Measurements from ENCODE around the gene SPPL2B. TPM values are rescaled to one million over a fixed set of nuclear protein-coding genes. Genes with fewer than 3 reads are reported as not detected.

Gene SPPL2B
- total RNA-seq, 4 donors from 2014 or later = 149 to 367 (median 242) TPM

DNA sequence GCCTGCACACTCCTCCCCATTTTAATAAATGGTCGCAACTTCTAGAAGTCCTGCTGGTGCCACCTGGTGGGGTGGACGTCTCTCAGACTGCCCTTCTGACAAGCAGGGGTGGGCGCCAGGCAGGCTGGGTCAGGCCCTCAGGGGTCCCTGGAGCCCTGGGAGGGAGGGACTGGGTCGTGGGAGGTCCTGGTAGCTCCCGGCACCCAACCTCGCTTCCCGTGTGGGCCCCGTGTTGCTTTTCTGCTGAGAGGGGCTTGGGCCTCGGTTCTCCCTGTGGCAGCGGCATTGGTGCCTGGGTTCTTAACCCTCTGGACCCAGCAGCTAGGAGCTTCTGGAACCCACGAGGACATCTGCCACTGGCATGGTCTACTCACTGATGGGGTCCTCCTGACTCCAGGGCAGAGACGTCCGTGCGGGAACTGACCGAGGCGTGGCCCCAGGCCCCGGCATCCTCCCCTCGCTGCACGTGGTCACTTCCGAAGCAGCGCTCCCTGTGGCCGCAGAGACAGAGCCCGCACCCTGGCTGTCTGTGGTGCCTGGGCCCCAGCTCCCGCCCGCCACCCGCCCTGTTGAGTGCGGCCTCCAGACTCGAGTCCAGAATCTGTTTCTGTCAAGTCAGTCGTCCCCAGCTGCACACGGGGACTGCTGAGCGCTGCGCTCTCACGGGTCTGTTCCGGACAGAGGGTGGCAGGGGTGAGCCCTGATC, 25.6 kb downstream of the SPPL2B start:
- WGBS, 2 donors (ENCODE audit: low coverage in 1 of 2) = 90% methylated on average over 34 of the region's 34 CpGs; no CpG with 5 or more reads in 1 of the 2 donors
- TF ChIP-seq POLR2A (IDR thresholded peaks at IDR 0.05) (no peak), POLR2AphosphoS5 (IDR thresholded peaks at IDR 0.05) (no peak), EP300 (IDR thresholded peaks at IDR 0.05; ENCODE audit: low read depth) (no peak)
- TF ChIP-seq, protein P1, sequence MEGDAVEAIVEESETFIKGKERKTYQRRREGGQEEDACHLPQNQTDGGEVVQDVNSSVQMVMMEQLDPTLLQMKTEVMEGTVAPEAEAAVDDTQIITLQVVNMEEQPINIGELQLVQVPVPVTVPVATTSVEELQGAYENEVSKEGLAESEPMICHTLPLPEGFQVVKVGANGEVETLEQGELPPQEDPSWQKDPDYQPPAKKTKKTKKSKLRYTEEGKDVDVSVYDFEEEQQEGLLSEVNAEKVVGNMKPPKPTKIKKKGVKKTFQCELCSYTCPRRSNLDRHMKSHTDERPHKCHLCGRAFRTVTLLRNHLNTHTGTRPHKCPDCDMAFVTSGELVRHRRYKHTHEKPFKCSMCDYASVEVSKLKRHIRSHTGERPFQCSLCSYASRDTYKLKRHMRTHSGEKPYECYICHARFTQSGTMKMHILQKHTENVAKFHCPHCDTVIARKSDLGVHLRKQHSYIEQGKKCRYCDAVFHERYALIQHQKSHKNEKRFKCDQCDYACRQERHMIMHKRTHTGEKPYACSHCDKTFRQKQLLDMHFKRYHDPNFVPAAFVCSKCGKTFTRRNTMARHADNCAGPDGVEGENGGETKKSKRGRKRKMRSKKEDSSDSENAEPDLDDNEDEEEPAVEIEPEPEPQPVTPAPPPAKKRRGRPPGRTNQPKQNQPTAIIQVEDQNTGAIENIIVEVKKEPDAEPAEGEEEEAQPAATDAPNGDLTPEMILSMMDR (IDR thresholded peaks at IDR 0.05) = no peak

DNA sequence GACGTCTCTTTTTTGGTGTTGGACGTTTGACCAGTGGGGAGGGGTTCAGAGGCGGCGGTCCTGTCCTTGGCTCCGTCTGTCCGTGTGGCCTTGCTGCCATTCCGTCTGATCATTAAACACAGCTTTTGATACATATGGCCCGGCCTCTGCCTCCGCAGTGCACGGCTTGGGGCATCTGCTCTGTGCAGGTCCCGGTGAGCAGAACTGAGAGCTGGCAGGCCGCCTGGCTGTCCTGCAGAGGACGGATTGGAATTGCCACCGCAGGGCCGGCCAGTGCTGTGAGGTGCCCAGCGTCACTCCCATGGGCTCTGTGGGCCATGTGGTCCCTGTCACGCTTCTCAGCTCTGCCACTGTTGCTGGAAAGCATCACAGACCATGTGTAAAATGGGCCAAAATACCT, 26.2 kb downstream of the SPPL2B start:
- peaks cover 0 to 4% (median 2%) of the 10 kb centered on the region in 4 donors for H3K36me3 ChIP-seq
- no peak overlapping the region for H3K4me3 ChIP-seq
- H3K9me3 ChIP-seq = no peaks in the 10 kb centered on the region
- in situ Hi-C loops (cut with MboI; ENCODE audit: low pct_ligation_motif_present in 1 of 4, low pct_unique_long_range_greater_than_20kb in 1 of 4, low sequenced_read_pairs in 3 of 4) (no loop called here), intact Hi-C loops (cut with DNase I; ENCODE audit: low total_unique reads) (no loop called here)
- TF ChIP-seq EP300 (IDR thresholded peaks at IDR 0.05; ENCODE audit: low read depth) = no peak
- TF ChIP-seq POLR2AphosphoS5 (IDR thresholded peaks at IDR 0.05) = no peak
- TF ChIP-seq POLR2A (IDR thresholded peaks at IDR 0.05) = no peak
- TF ChIP-seq, protein P1 (IDR thresholded peaks at IDR 0.05) = no peak
- H3K4me1 ChIP-seq = peaks cover 0 to 4% (median 0%) of the 10 kb centered on the region in 4 donors
- H3K27me3 ChIP-seq = peaks cover 8% of the 10 kb centered on the region
- no peak overlapping the region for H3K27ac ChIP-seq
- no peak for DNase-seq
- 93% methylated on average over 17 of the region's 17 CpGs; no CpG with 5 or more reads in 1 of the 2 donors for WGBS, 2 donors (ENCODE audit: low coverage in 1 of 2)

More for the DNA sequence above, 25.6 kb downstream of the SPPL2B start:
- no peaks in the 10 kb centered on the region for H3K9me3 ChIP-seq
- no peak overlapping the region for H3K4me3 ChIP-seq
- peaks cover 0 to 4% (median 0%) of the 10 kb centered on the region in 4 donors for H3K4me1 ChIP-seq
- peaks cover 0 to 4% (median 2%) of the 10 kb centered on the region in 4 donors for H3K36me3 ChIP-seq
- intact Hi-C loops (cut with DNase I; ENCODE audit: low total_unique reads) (no loop called here), in situ Hi-C loops (cut with MboI; ENCODE audit: low pct_ligation_motif_present in 1 of 4, low pct_unique_long_range_greater_than_20kb in 1 of 4, low sequenced_read_pairs in 3 of 4) (no loop called here)
- H3K27ac ChIP-seq = no peak overlapping the region
- no peak for DNase-seq
- peaks cover 2% of the 10 kb centered on the region for H3K27me3 ChIP-seq

DNA sequence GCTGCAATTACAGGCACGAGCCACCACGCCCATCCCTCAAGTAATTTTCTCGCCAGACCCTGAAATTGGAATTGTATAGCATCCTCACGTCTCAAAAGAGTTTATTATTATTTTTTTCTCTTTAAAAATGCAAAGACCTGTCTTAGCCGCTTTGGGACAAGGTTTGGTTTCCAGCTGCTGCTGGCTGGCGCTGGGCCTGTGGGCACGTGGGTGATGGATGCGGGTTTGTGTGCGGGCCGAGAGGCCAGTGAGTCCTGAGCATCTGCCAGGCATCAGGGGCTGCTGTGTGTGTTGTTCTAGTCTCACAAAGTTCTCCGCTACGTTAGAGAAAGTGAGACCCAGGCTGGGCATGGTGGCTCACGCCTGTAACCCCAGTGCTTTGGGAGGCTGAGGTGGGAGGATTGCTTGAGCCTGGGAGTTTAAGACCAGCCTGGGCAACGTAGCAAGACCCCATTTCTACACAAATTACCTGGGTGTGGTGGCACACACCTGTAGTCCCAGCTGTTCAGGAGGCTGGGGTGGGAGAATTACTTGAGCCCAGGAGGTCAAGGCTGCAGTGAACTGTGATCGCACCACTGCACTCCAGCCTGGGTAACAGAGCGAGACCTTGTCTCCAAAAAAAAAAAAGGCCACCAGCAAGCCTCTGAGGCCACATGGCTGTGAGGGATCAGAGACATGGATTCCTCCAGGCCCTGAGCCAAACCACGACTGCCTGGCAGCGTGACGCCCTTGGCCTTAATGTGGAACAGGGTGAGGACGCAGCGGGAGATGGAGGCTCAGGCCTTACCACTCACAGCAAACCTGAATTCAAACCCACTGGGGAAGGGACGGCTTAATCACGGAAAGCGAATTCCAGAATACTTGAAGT, 26.9 kb downstream of the SPPL2B start:
- H3K27ac ChIP-seq = no peak overlapping the region
- H3K4me1 ChIP-seq = peaks cover 0 to 4% (median 0%) of the 10 kb centered on the region in 4 donors
- H3K36me3 ChIP-seq = peaks cover 0 to 4% (median 2%) of the 10 kb centered on the region in 4 donors
- H3K9me3 ChIP-seq = no peaks in the 10 kb centered on the region
- no peak for DNase-seq
- H3K4me3 ChIP-seq = no peak overlapping the region
- peaks cover 16% of the 10 kb centered on the region for H3K27me3 ChIP-seq
- intact Hi-C loops (cut with DNase I; ENCODE audit: low total_unique reads) = no loop called here
- TF ChIP-seq EP300 (IDR thresholded peaks at IDR 0.05; ENCODE audit: low read depth) (no peak), POLR2A (IDR thresholded peaks at IDR 0.05) (no peak), POLR2AphosphoS5 (IDR thresholded peaks at IDR 0.05) (no peak)
- TF ChIP-seq, protein P1 (IDR thresholded peaks at IDR 0.05) = no peak
- 87 to 100% methylated on average over 7 to 24 of the region's 24 CpGs for WGBS, 2 donors (ENCODE audit: low coverage in 1 of 2)
- in situ Hi-C loops (cut with MboI; ENCODE audit: low pct_ligation_motif_present in 1 of 4, low pct_unique_long_range_greater_than_20kb in 1 of 4, low sequenced_read_pairs in 3 of 4) = no loop called here

DNA sequence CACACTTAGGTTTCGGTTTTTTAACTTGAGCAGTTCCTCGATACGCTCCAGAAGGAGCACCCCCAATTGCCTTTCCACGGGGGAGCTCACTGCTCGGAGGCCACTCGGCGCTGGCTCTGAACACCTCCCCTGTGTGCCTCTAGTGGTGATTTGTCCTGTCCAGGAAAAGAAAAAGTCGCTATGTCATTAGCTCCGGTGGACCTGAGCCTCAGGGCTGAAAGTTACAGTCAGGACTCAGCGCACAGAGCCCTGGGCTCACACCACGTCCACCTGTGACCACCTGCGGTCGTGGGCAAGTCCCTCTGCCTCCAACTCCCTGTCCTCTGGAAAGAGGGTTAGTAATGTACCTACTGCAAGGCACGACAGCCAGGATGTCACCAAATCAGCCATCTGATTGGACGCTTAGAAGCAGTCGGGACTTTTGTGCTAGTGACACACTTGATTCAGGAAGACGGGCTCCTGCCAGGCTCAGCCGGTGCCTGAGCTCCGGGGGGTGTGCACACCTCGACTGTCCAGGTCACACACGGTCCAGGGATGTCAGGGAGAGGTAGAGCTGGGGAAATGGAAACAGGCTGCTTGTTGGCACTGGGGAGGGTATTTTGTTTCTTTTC, 27.7 kb downstream of the SPPL2B start:
- peaks cover 0 to 4% (median 2%) of the 10 kb centered on the region in 4 donors for H3K36me3 ChIP-seq
- no peak overlapping the region for H3K27ac ChIP-seq
- intact Hi-C loops (cut with DNase I; ENCODE audit: low total_unique reads) (no loop called here), in situ Hi-C loops (cut with MboI; ENCODE audit: low pct_ligation_motif_present in 1 of 4, low pct_unique_long_range_greater_than_20kb in 1 of 4, low sequenced_read_pairs in 3 of 4) (no loop called here)
- H3K9me3 ChIP-seq = no peaks in the 10 kb centered on the region
- TF ChIP-seq EP300 (IDR thresholded peaks at IDR 0.05; ENCODE audit: low read depth) = no peak
- no peak for TF ChIP-seq POLR2AphosphoS5 (IDR thresholded peaks at IDR 0.05)
- TF ChIP-seq, protein P1 (IDR thresholded peaks at IDR 0.05) = no peak
- no peak for TF ChIP-seq POLR2A (IDR thresholded peaks at IDR 0.05)
- WGBS, 2 donors (ENCODE audit: low coverage in 1 of 2) = 77% methylated on average over 21 of the region's 21 CpGs; no CpG with 5 or more reads in 1 of the 2 donors
- peaks cover 20% of the 10 kb centered on the region for H3K27me3 ChIP-seq
- no peak overlapping the region for H3K4me3 ChIP-seq
- no peak for DNase-seq
- peaks cover 0 to 4% (median 0%) of the 10 kb centered on the region in 4 donors for H3K4me1 ChIP-seq
